ENCODE data around the gene TMEM271.

TMEM271 gene

GRCh38 chr4:576245-576821, at the start of gene TMEM271:
Gene TMEM271 (minus strand): TSS chr4:576295. CDS start chr4:576062, 233 bp downstream.
- no peak for DNase-seq

GRCh38 chr4:625631-626161, 49.6 kb upstream of the TMEM271 start:
- DNase-seq: no peak

- DNase-seq: no peak
Observed at GRCh38 chr4:624705-625590, 48.9 kb upstream of the TMEM271 start, which contains the start of gene PDE6B. Gene PDE6B (plus strand): TSS chr4:625573. CDS start chr4:625627, 54 bp downstream.

- DNase-seq: no peak
Observed at GRCh38 chr4:623914-624566, 47.9 kb upstream of the TMEM271 start.

GRCh38 chr4:622996-623913, 47.2 kb upstream of the TMEM271 start:
- DNase-seq: no peak

- DNase-seq: no peak
Observed at GRCh38 chr4:622071-622995, 46.2 kb upstream of the TMEM271 start.

GRCh38 chr4:621296-622070, 45.4 kb upstream of the TMEM271 start:
- no peak for DNase-seq

GRCh38 chr4:620851-621261, 44.8 kb upstream of the TMEM271 start:
- DNase-seq: no peak

- DNase-seq: no peak
Observed at GRCh38 chr4:620201-620600, 44.1 kb upstream of the TMEM271 start.

- no peak for DNase-seq
Observed at GRCh38 chr4:617644-618641, 41.8 kb upstream of the TMEM271 start.

- DNase-seq: no peak
Observed at GRCh38 chr4:616911-617643, 41.0 kb upstream of the TMEM271 start.

GRCh38 chr4:616091-616490, 40.0 kb upstream of the TMEM271 start:
- DNase-seq: no peak

GRCh38 chr4:613126-613525, 37.0 kb upstream of the TMEM271 start:
- no peak for DNase-seq

- no peak for DNase-seq
Observed at GRCh38 chr4:612749-613125, 36.6 kb upstream of the TMEM271 start.

GRCh38 chr4:612052-612748, 36.1 kb upstream of the TMEM271 start:
- no peak for DNase-seq

GRCh38 chr4:610411-611261, 34.5 kb upstream of the TMEM271 start:
- no peak for DNase-seq

All from fibroblast of skin of right quadriceps (primary cell).